Stimulated activated memory B cell treated with anti-CD40 and anti-IgM and Interleukin-4, amounts not matched to agents 10 μg/mL and 1 μg/mL and 100 μg/mL, for 72 hours (primary cell): Measurements from ENCODE around the gene C14orf93.
"Not testable (repeated sequence)": the region's sequence is repeated elsewhere in the genome, so short reads cannot be mapped to it uniquely, and the experiment has no call there.

ENCODE experiments used
- ATAC-seq: fragments of 150-1000 bp; cut with Tn5 transposase; 2 replicates; pipeline ENCODE4 v1.10.0; 2021
- H3K27ac Mint-ChIP-seq: one replicate; pipeline ENCODE4 v1.8.0; 2022; ENCODE audit warnings: mild to moderate bottlenecking, mixed read lengths
- H3K27me3 Mint-ChIP-seq: one replicate; pipeline ENCODE4 v1.8.0; 2022; ENCODE audit warnings: mixed read lengths
- H3K36me3 Mint-ChIP-seq: one replicate; pipeline ENCODE4 v1.8.0; 2022; ENCODE audit warnings: mixed read lengths
- H3K4me1 Mint-ChIP-seq: one replicate; pipeline ENCODE4 v1.8.0; 2022; ENCODE audit warnings: mixed read lengths
- H3K4me3 Mint-ChIP-seq: one replicate; pipeline ENCODE4 v1.8.0; 2022; ENCODE audit warnings: mild to moderate bottlenecking, moderate library complexity, mixed read lengths
- H3K9me3 Mint-ChIP-seq: one replicate; pipeline ENCODE4 v1.8.0; 2022; ENCODE audit warnings: mixed read lengths

Gene C14orf93

DNA sequence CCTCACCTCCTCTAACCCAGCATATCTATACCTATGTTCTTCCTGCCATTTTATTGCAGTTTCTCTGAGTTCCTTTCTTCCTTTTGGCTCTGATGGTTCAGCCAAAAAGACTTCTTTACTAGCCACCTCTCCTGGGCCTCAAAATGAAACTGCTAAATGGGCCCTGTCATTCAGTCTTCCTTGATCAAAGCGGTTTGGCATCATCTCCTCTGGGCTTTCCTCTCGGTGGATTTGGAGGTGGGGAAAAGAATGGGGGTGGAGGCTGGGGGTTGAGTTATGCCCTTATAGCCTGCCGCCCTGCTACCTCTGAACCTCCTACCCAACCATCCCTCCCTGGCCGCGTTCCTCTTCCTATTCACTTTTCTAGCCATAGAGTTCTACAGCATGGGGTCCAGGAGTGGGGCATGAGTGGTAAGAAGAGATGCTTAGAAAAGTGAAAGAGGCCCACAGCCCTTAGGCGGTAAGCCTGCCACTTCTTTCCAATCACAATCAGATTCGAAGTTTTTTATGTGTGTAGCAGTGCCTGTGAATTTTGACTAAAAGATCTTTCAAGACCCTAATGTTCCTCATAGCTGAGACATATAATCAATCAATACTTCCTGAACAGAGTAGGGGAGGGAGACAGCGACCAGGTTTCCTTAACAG, 30.1 kb downstream of the C14orf93 start:
- Mint-ChIP-seq H3K27ac (no peak overlapping the region), H3K4me1 (peaks cover 12% of the 10 kb centered on the region), H3K9me3 (no peaks in the 10 kb centered on the region), H3K27me3 (peaks cover 24% of the 10 kb centered on the region), H3K36me3 (no peaks in the 10 kb centered on the region), H3K4me3 (no peak overlapping the region)
- ATAC-seq, result no peak

- H3K9me3 Mint-ChIP-seq, result no peaks in the 10 kb centered on the region
- no peak overlapping the region for H3K4me3 Mint-ChIP-seq
- peaks cover 12% of the 10 kb centered on the region for H3K4me1 Mint-ChIP-seq
- H3K27ac Mint-ChIP-seq, result no peak overlapping the region
- peaks cover 24% of the 10 kb centered on the region for H3K27me3 Mint-ChIP-seq
- H3K36me3 Mint-ChIP-seq, result no peaks in the 10 kb centered on the region
- ATAC-seq, result no peak
These were observed 30.8 kb downstream of the C14orf93 start for GRCh38 chr14:22978981-22979671.

GRCh38 chr14:22978487-22978837, 31.5 kb downstream of the C14orf93 start:
- H3K9me3 Mint-ChIP-seq, result no peaks in the 10 kb centered on the region
- H3K27me3 Mint-ChIP-seq, result peaks cover 24% of the 10 kb centered on the region
- no peaks in the 10 kb centered on the region for H3K36me3 Mint-ChIP-seq
- ATAC-seq, result no peak
- no peak overlapping the region for H3K4me3 Mint-ChIP-seq
- H3K27ac Mint-ChIP-seq, result no peak overlapping the region
- H3K4me1 Mint-ChIP-seq, result peaks cover 12% of the 10 kb centered on the region

DNA sequence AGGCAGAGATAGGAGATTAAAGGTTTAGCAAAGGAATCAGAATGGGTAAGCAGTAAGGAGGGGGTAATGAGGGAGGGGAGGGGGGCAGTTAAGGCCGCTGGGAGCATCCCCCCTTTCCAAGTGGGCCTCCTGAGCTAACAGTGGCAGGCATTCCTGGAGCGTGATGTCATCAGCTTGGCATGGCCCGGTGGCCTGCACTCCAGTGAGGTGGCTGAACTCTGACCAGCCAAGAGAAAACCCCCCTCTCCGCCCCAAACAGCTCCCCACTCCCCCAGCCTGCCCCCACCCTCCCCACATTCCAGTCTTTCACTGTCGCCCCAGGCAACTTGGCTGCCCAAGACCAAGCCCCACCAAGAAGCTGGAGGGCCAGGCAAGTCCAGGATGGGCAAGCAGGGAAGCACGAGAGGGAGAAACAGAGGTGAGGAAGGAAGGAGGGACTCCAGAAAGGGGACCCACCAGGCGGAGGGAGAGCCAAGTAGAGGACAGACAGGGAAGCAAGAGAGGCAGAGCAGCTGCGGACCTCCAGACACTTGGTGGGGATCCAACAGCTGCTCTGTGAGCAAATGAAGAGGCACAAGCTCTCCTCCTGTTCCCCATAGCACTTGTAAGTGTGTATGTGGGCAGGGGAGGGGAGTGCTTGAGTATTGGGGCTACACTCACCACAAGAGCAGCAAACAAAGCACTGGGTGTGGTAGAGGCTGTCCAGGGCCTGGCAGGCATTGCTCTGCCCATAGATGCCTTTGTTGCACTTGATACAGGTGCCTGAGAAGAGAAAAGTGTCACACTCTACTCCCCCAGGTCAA, 32.1 kb downstream of the C14orf93 start:
- Mint-ChIP-seq H3K4me1 (peaks cover 12% of the 10 kb centered on the region), H3K36me3 (no peaks in the 10 kb centered on the region), H3K27me3 (peaks cover 24% of the 10 kb centered on the region), H3K9me3 (no peaks in the 10 kb centered on the region), H3K4me3 (no peak overlapping the region), H3K27ac (no peak overlapping the region)
- ATAC-seq, result no peak

GRCh38 chr14:22977434-22977683, 32.6 kb downstream of the C14orf93 start:
- Mint-ChIP-seq H3K4me3 (no peak overlapping the region), H3K27ac (no peak overlapping the region)

GRCh38 chr14:22976620-22977433, 33.1 kb downstream of the C14orf93 start:
- no peak for ATAC-seq
- peaks cover 24% of the 10 kb centered on the region for H3K27me3 Mint-ChIP-seq

More at GRCh38 chr14:22977434-22977683, 32.6 kb downstream of the C14orf93 start:
- ATAC-seq, result no peak
- Mint-ChIP-seq H3K36me3 (no peaks in the 10 kb centered on the region), H3K27me3 (peaks cover 24% of the 10 kb centered on the region), H3K4me1 (peaks cover 12% of the 10 kb centered on the region), H3K9me3 (no peaks in the 10 kb centered on the region)

DNA sequence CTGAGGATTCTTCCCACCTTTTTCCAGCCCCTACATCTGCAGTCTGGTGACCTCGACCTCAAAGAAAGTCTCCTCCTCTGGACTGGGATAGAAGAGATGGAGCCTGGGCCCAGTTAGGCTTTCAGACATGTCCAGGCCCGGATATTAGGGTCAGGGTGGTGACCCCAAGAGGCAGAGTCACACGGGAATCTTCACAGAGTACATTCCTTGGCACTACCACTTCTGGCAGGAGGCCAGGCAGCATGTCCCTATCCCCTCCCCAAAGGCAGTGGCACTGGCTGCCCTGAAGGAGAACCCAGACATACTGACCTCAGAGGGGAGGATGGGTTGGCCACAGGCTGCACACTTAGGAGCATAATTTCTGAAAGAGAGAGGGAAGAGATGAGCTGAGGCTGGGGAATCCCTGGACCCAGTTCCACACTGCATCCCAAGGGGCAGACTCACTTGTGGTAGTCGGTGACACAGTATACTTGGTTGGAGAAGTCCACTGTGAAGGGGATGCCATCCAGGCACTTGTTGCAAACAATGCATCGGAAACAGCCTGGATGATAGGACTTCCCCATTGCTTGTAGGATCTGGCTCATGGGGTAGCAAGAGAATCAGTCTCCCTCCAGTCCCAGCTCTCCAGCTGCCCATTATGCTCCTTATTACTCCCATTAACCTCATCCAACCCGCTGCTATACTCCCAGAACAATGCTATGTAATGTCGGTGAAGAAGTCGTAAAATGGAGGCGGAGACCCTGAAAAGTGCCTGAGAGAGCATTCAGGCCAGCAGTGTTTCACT, 35.2 kb downstream of the C14orf93 start:
- Mint-ChIP-seq H3K4me3 (no peak overlapping the region), H3K36me3 (no peaks in the 10 kb centered on the region), H3K4me1 (peaks cover 12% of the 10 kb centered on the region), H3K27ac (no peak overlapping the region), H3K9me3 (no peaks in the 10 kb centered on the region), H3K27me3 (peaks cover 19% of the 10 kb centered on the region)
- no peak for ATAC-seq

More at GRCh38 chr14:22976620-22977433, 33.1 kb downstream of the C14orf93 start:
- Mint-ChIP-seq H3K4me3 (no peak overlapping the region), H3K9me3 (no peaks in the 10 kb centered on the region), H3K36me3 (no peaks in the 10 kb centered on the region), H3K4me1 (peaks cover 12% of the 10 kb centered on the region), H3K27ac (no peak overlapping the region)

DNA sequence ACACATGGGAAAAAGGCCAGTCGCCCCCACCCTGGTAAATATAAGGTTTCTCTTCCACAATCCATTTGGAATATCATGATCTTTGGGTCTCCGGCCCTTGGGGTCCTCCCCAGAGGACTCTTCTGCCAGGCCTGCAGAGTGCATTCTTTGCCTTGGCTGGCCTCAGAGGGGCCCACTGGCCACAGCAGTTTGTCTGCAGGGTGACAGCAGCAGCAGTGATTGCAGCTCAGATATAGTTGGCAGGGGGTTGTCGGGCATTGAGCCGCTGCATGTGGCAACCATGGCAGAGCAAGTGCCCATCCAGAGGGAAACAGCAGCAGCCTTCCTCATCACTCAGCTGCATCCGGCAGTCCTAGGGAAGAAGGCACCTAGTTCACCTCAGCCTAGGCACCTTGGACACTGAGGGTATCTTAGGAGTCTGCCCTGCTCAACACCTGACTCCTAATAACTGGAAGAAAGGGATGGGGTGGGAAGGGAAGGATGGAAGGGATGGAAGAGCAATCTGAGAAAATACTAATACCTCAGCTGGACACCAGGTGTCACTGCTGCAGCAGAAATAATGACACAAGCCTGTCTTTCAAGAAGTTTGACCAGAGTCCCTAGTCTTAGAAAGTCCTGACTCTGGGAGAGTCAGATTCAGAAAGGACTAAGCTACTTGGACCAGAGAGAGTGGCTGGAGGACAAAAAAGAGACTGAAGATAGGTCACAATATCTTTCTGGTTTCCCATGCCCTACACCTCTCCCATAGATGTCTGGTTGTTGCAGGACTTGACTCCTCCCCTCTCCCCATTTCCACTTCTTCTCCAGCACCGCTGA, 36.5 kb downstream of the C14orf93 start:
- Mint-ChIP-seq H3K4me3 (no peak overlapping the region), H3K9me3 (no peaks in the 10 kb centered on the region), H3K27ac (no peak overlapping the region), H3K4me1 (peaks cover 12% of the 10 kb centered on the region), H3K36me3 (no peaks in the 10 kb centered on the region), H3K27me3 (peaks cover 25% of the 10 kb centered on the region)
- ATAC-seq, result peak; percentile 65

DNA sequence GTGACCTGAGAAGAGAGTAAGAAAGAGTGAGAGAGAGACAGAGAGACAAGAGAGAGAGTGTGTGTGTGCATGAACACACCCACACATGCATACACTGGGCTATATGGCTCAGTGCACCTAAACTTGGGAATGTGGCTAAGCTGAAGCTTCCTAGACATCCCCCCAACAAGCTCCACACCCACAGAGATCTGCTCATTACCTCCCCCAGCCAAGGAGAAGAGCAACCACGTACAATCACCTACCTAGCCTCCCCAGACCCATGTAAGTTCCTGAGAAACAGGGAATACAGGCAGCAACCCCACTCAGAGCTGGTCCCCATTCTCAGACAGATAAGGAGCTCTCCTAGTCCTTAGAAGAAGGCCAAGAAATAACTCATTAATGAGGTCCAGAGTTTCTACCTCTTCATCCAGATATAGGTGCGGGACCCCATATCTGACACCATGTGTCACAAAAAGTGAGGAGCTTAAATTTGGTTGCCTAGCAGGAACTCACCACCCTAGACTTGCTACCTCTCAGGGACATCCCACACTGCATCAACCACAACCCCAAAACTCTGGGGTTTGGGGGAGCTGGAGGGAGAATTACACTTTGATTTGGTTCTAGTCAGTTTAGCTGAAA, 37.5 kb downstream of the C14orf93 start:
- no peaks in the 10 kb centered on the region for H3K9me3 Mint-ChIP-seq
- peaks cover 19% of the 10 kb centered on the region for H3K27me3 Mint-ChIP-seq
- ATAC-seq, result no peak
- H3K36me3 Mint-ChIP-seq, result no peaks in the 10 kb centered on the region
- H3K4me3 Mint-ChIP-seq, result no peak overlapping the region
- peaks cover 10% of the 10 kb centered on the region for H3K4me1 Mint-ChIP-seq
- H3K27ac Mint-ChIP-seq, result no peak overlapping the region

- Mint-ChIP-seq H3K4me1 (no peaks in the 10 kb centered on the region), H3K36me3 (no peaks in the 10 kb centered on the region), H3K4me3 (no peak overlapping the region), H3K9me3 (no peaks in the 10 kb centered on the region), H3K27me3 (peaks cover 9% of the 10 kb centered on the region), H3K27ac (no peak overlapping the region)
- no peak for ATAC-seq
These were observed 38.8 kb downstream of the C14orf93 start for GRCh38 chr14:22971152-22971551.

GRCh38 chr14:22966783-22967269, 43.1 kb downstream of the C14orf93 start:
- H3K27me3 Mint-ChIP-seq, result peaks cover 9% of the 10 kb centered on the region
- no peaks in the 10 kb centered on the region for H3K4me1 Mint-ChIP-seq
- no peak overlapping the region for H3K4me3 Mint-ChIP-seq
- H3K27ac Mint-ChIP-seq, result no peak overlapping the region
- ATAC-seq, result no peak
- H3K36me3 Mint-ChIP-seq, result no peaks in the 10 kb centered on the region
- no peaks in the 10 kb centered on the region for H3K9me3 Mint-ChIP-seq

DNA sequence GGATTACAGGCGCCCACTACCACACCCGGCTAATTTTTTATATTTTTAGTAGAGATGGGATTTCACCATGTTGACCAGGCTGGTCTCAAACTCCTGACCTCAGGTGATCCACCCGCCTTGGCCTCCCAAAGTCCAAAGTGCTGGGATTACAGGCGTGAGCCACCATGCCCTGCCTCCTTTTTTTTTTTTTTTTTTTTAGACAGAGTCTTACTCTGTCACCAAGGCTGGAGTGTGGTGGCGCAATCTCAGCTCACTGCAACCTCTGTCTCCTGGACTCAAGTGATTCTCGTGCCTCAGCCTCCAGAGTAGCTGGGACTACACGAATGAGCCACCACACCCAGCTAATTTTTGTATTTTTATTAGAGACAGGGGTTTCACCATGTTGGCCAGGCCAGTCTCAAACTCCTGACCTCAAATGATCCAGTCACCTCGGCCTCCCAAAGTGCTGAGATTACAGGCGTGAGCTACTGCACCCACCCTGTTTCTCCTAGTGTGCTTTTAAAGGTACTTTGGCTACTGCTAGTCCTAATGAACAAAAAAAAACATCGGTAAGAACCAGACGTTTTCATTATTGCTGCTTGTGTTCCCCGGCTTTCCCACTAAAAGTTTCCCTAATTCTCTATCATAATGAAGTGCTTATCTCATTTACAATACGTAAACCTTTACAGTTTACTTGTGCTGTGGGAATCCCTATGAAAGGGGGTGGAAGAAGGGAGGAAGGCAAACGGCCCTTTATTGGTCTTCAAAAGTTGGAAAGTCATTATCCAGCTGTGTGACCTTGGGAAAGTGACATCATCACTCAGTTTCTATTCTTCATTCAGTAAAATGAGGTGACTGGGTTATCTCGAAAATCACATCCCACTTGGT, 43.8 kb downstream of the C14orf93 start:
- H3K4me3 Mint-ChIP-seq, H3K4me1 Mint-ChIP-seq, ATAC-seq, H3K27me3 Mint-ChIP-seq, H3K9me3 Mint-ChIP-seq, H3K36me3 Mint-ChIP-seq, H3K27ac Mint-ChIP-seq: not testable (repeated sequence)
